HG02678 (cell line): ENCODE results near the gene GADD45B.
"Not testable (repeated sequence)": the region's sequence is repeated elsewhere in the genome, so short reads cannot be mapped to it uniquely, and the experiment has no call there.

Source experiments
- ATAC-seq: cut with Tn5 transposase; IDR thresholded peaks from one replicate; pipeline ENCODE4 v1.9.1; 2021; ENCODE audit warnings: mild to moderate bottlenecking, moderate library complexity; ENCODE audit not compliant: unreplicated experiment

Gene GADD45B

GRCh38 chr19:2512523-2513431 lies 36.9 kb downstream of the GADD45B start:
- ATAC-seq = no peak

GRCh38 chr19:2514981-2515518 lies 39.1 kb downstream of the GADD45B start:
- no peak for ATAC-seq

- ATAC-seq = no peak
Observed at GRCh38 chr19:2516727-2517126, 40.8 kb downstream of the GADD45B start.

GRCh38 chr19:2517881-2518601 lies 42.1 kb downstream of the GADD45B start:
- no peak for ATAC-seq

DNA sequence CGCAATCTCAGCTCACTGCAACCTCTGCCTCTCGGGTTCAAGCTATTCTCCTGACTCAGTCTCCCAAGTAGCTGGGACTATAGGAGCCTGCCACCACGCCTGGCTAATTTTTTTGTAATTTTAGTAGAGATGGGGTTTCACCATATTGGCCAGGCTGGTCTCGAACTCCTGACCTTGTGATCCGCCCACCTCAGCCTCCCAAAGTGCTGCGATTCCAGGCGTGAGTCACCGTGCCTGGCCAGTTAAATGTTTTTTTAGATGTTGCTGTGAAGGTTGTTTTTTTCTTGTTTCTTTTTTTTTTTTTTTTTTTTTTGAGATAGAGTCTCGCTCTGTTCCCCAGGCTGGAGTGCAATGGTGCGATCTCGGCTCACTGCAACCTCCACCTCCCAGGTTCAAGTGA lies 42.9 kb downstream of the GADD45B start:
- not testable (repeated sequence) for ATAC-seq

- ATAC-seq = no peak
Observed at GRCh38 chr19:2519482-2519881, 43.6 kb downstream of the GADD45B start.

GRCh38 chr19:2523630-2524311 lies 47.8 kb downstream of the GADD45B start:
- ATAC-seq = no peak

GRCh38 chr19:2524361-2524839 lies 48.5 kb downstream of the GADD45B start:
- ATAC-seq = no peak

- no peak for ATAC-seq
Observed at GRCh38 chr19:2524840-2525723, 49.2 kb downstream of the GADD45B start.

GRCh38 chr19:2527171-2527570 lies 51.2 kb downstream of the GADD45B start:
- ATAC-seq = no peak

DNA sequence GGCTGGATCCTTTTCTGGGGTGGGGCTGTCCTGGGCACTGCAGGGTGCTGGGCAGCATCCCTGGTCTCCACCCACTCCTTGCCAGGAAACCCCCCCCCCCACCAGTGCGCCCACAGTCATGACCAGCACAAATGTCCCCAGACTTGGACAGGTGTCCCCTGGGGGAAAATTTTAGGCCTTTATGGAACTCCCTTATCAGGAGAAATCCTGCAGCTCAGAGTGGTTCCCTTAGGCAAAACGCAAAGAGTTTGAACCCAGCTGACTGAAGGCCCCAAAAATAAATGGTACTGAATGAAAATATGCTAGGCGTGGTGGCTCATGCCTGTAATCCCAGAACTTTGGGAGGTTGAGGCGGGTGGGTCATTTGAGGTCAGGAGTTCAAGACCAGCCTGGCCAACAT lies 51.8 kb downstream of the GADD45B start:
- ATAC-seq = no peak
